Measurements from ENCODE around the gene TBL1Y.
A peak's percentile ranks its signal among the peaks of the same experiment; 100 is the strongest.

Gene TBL1Y

GRCh38 chrY:6995987-6996386 lies 85.5 kb downstream of the TBL1Y start:
- no peak overlapping the region for H2BK15ac ChIP-seq (replicated peaks; ENCODE audit: low read depth)
- H3K23ac ChIP-seq (ENCODE audit: low read length) = no peak overlapping the region
- H3K4me3 ChIP-seq (ENCODE audit: low read length) = no peak overlapping the region
- H4K5ac ChIP-seq (ENCODE audit: low read length) = no peak overlapping the region
- no peak overlapping the region for H2BK120ac ChIP-seq (ENCODE audit: low read depth, low read length)
- H3K27ac ChIP-seq (ENCODE audit: low read depth, low read length) = no peak overlapping the region
- no peak overlapping the region for H3K56ac ChIP-seq (ENCODE audit: low read length)
- H3K4me2 ChIP-seq (ENCODE audit: low read length) = no peak overlapping the region
- no peaks in the 10 kb centered on the region for H3K79me2 ChIP-seq (ENCODE audit: control insufficient read depth, insufficient read depth, low read length)
- WGBS (ENCODE audit: extremely low coverage, insufficient coverage, low lambda C conversion rate) = no CpG with 5 or more reads among the region's 4 CpGs
- no peaks in the 10 kb centered on the region for H3K79me1 ChIP-seq (ENCODE audit: low read length)
- H3K4ac ChIP-seq (ENCODE audit: low read depth, low read length) = no peak overlapping the region
- H3K27me3 ChIP-seq (ENCODE audit: insufficient read depth, low read length, poor library complexity) = no peaks in the 10 kb centered on the region
- H3K18ac ChIP-seq (ENCODE audit: low read length) = no peak overlapping the region
- no peak for DNase-seq
- H3K9ac ChIP-seq (ENCODE audit: low read length) = no peak overlapping the region
- H3K36me3 ChIP-seq (ENCODE audit: control insufficient read depth, insufficient read depth, low read length) = no peaks in the 10 kb centered on the region
- no peak overlapping the region for H2AK5ac ChIP-seq (ENCODE audit: low read length)
- H4K8ac ChIP-seq (ENCODE audit: low read depth, low read length) = no peak overlapping the region
- no peaks in the 10 kb centered on the region for H3K4me1 ChIP-seq (ENCODE audit: control insufficient read depth, low read depth, low read length)
- no peak overlapping the region for H2BK5ac ChIP-seq (ENCODE audit: low read length)

GRCh38 chrY:6997503-6998066 lies 87.1 kb downstream of the TBL1Y start:
- no peak overlapping the region for H4K8ac ChIP-seq (ENCODE audit: low read depth, low read length)
- no peak overlapping the region for H3K4me2 ChIP-seq (ENCODE audit: low read length)
- H3K4me1 ChIP-seq (ENCODE audit: control insufficient read depth, low read depth, low read length) = no peaks in the 10 kb centered on the region
- no peak overlapping the region for H3K4me3 ChIP-seq (ENCODE audit: low read length)
- no peak overlapping the region for H2AK5ac ChIP-seq (ENCODE audit: low read length)
- no peak overlapping the region for H2BK15ac ChIP-seq (replicated peaks; ENCODE audit: low read depth)
- H3K56ac ChIP-seq (ENCODE audit: low read length) = no peak overlapping the region
- DNase-seq = no peak
- no peak overlapping the region for H2BK5ac ChIP-seq (ENCODE audit: low read length)
- no peak overlapping the region for H3K23ac ChIP-seq (ENCODE audit: low read length)
- H3K4ac ChIP-seq (ENCODE audit: low read depth, low read length) = no peak overlapping the region
- no peaks in the 10 kb centered on the region for H3K79me1 ChIP-seq (ENCODE audit: low read length)
- H3K27me3 ChIP-seq (ENCODE audit: insufficient read depth, low read length, poor library complexity) = no peaks in the 10 kb centered on the region
- H3K79me2 ChIP-seq (ENCODE audit: control insufficient read depth, insufficient read depth, low read length) = no peaks in the 10 kb centered on the region
- no peak overlapping the region for H3K9ac ChIP-seq (ENCODE audit: low read length)
- no peak overlapping the region for H2BK120ac ChIP-seq (ENCODE audit: low read depth, low read length)
- no peak overlapping the region for H4K5ac ChIP-seq (ENCODE audit: low read length)
- H3K36me3 ChIP-seq (ENCODE audit: control insufficient read depth, insufficient read depth, low read length) = no peaks in the 10 kb centered on the region
- no peak overlapping the region for H3K27ac ChIP-seq (ENCODE audit: low read depth, low read length)
- no CpG with 5 or more reads among the region's 1 CpG for WGBS (ENCODE audit: extremely low coverage, insufficient coverage, low lambda C conversion rate)
- no peak overlapping the region for H3K18ac ChIP-seq (ENCODE audit: low read length)

- Histone ChIP-seq H3K36me3 (ENCODE audit: control insufficient read depth, insufficient read depth, low read length) (no peaks in the 10 kb centered on the region), H3K4me1 (ENCODE audit: control insufficient read depth, low read depth, low read length) (peaks cover 3% of the 10 kb centered on the region), H3K79me1 (ENCODE audit: low read length) (no peaks in the 10 kb centered on the region), H3K27ac (ENCODE audit: low read depth, low read length) (no peak overlapping the region), H4K8ac (ENCODE audit: low read depth, low read length) (no peak overlapping the region), H3K4me2 (ENCODE audit: low read length) (no peak overlapping the region), H2BK5ac (ENCODE audit: low read length) (no peak overlapping the region), H2BK120ac (ENCODE audit: low read depth, low read length) (no peak overlapping the region), H3K4ac (ENCODE audit: low read depth, low read length) (no peak overlapping the region), H3K27me3 (ENCODE audit: insufficient read depth, low read length, poor library complexity) (no peaks in the 10 kb centered on the region), H3K9ac (ENCODE audit: low read length) (no peak overlapping the region), H3K56ac (ENCODE audit: low read length) (no peak overlapping the region), H4K5ac (ENCODE audit: low read length) (no peak overlapping the region), H3K79me2 (ENCODE audit: control insufficient read depth, insufficient read depth, low read length) (no peaks in the 10 kb centered on the region), H3K18ac (ENCODE audit: low read length) (no peak overlapping the region), H2AK5ac (ENCODE audit: low read length) (no peak overlapping the region), H3K23ac (ENCODE audit: low read length) (no peak overlapping the region), H3K4me3 (ENCODE audit: low read length) (no peak overlapping the region), H2BK15ac (replicated peaks; ENCODE audit: low read depth) (no peak overlapping the region)
- WGBS (ENCODE audit: extremely low coverage, insufficient coverage, low lambda C conversion rate) = no CpG with 5 or more reads among the region's 2 CpGs
- no peak for DNase-seq
Measured at GRCh38 chrY:6999905-7000304, 89.4 kb downstream of the TBL1Y start.

- Histone ChIP-seq H3K4me2 (ENCODE audit: low read length) (no peak overlapping the region), H3K23ac (ENCODE audit: low read length) (no peak overlapping the region), H3K4ac (ENCODE audit: low read depth, low read length) (no peak overlapping the region), H3K79me1 (ENCODE audit: low read length) (no peaks in the 10 kb centered on the region), H3K27ac (ENCODE audit: low read depth, low read length) (peak overlapping the region; percentile 70), H2AK5ac (ENCODE audit: low read length) (no peak overlapping the region), H2BK120ac (ENCODE audit: low read depth, low read length) (peak overlapping the region; percentile 35), H4K8ac (ENCODE audit: low read depth, low read length) (no peak overlapping the region), H2BK15ac (replicated peaks; ENCODE audit: low read depth) (no peak overlapping the region), H3K4me3 (ENCODE audit: low read length) (no peak overlapping the region), H3K79me2 (ENCODE audit: control insufficient read depth, insufficient read depth, low read length) (no peaks in the 10 kb centered on the region), H4K5ac (ENCODE audit: low read length) (no peak overlapping the region), H3K18ac (ENCODE audit: low read length) (no peak overlapping the region), H3K4me1 (ENCODE audit: control insufficient read depth, low read depth, low read length) (peaks cover 3% of the 10 kb centered on the region), H3K36me3 (ENCODE audit: control insufficient read depth, insufficient read depth, low read length) (no peaks in the 10 kb centered on the region), H3K56ac (ENCODE audit: low read length) (peak overlapping the region; percentile 86), H3K27me3 (ENCODE audit: insufficient read depth, low read length, poor library complexity) (no peaks in the 10 kb centered on the region), H2BK5ac (ENCODE audit: low read length) (peak overlapping the region; percentile 85), H3K9ac (ENCODE audit: low read length) (peak overlapping the region; percentile 8)
- no CpG with 5 or more reads among the region's 3 CpGs for WGBS (ENCODE audit: extremely low coverage, insufficient coverage, low lambda C conversion rate)
- DNase-seq = peak; percentile 65
Measured at GRCh38 chrY:7002581-7002980, 92.1 kb downstream of the TBL1Y start.

- Histone ChIP-seq H4K5ac (ENCODE audit: low read length) (no peak overlapping the region), H2BK15ac (replicated peaks; ENCODE audit: low read depth) (no peak overlapping the region), H3K18ac (ENCODE audit: low read length) (no peak overlapping the region), H3K27ac (ENCODE audit: low read depth, low read length) (no peak overlapping the region), H3K56ac (ENCODE audit: low read length) (no peak overlapping the region), H3K23ac (ENCODE audit: low read length) (no peak overlapping the region), H3K4me1 (ENCODE audit: control insufficient read depth, low read depth, low read length) (peaks cover 5% of the 10 kb centered on the region), H3K79me1 (ENCODE audit: low read length) (no peaks in the 10 kb centered on the region), H3K9ac (ENCODE audit: low read length) (no peak overlapping the region), H2BK5ac (ENCODE audit: low read length) (no peak overlapping the region), H2AK5ac (ENCODE audit: low read length) (no peak overlapping the region), H3K27me3 (ENCODE audit: insufficient read depth, low read length, poor library complexity) (no peaks in the 10 kb centered on the region), H3K4ac (ENCODE audit: low read depth, low read length) (no peak overlapping the region), H3K79me2 (ENCODE audit: control insufficient read depth, insufficient read depth, low read length) (no peaks in the 10 kb centered on the region), H3K36me3 (ENCODE audit: control insufficient read depth, insufficient read depth, low read length) (no peaks in the 10 kb centered on the region), H3K4me2 (ENCODE audit: low read length) (no peak overlapping the region), H4K8ac (ENCODE audit: low read depth, low read length) (no peak overlapping the region), H3K4me3 (ENCODE audit: low read length) (no peak overlapping the region), H2BK120ac (ENCODE audit: low read depth, low read length) (no peak overlapping the region)
- no CpG with 5 or more reads among the region's 1 CpG for WGBS (ENCODE audit: extremely low coverage, insufficient coverage, low lambda C conversion rate)
- no peak for DNase-seq
Measured at GRCh38 chrY:7007911-7008310, 97.4 kb downstream of the TBL1Y start.
